Retinal pigment epithelial cell (primary cell): Measurements from ENCODE around the gene LRFN2.

Experiments used
- DNase-seq: peaks from one replicate; pipeline ENCODE4 v3.0.0-alpha.2; 2010; ENCODE audit warnings: low read depth
- H3K4me3 ChIP-seq: 2 replicates; pipeline ENCODE4 v1.5.1; 2011; ENCODE audit warnings: mild to moderate bottlenecking, low read length, control low read depth, moderate library complexity
- CTCF ChIP-seq: conservative IDR thresholded peaks from 2 replicates; pipeline ENCODE4 v1.5.1; 2011; ENCODE audit warnings: low read depth, low read length, control low read depth, inconsistent platforms

LRFN2 gene

DNA sequence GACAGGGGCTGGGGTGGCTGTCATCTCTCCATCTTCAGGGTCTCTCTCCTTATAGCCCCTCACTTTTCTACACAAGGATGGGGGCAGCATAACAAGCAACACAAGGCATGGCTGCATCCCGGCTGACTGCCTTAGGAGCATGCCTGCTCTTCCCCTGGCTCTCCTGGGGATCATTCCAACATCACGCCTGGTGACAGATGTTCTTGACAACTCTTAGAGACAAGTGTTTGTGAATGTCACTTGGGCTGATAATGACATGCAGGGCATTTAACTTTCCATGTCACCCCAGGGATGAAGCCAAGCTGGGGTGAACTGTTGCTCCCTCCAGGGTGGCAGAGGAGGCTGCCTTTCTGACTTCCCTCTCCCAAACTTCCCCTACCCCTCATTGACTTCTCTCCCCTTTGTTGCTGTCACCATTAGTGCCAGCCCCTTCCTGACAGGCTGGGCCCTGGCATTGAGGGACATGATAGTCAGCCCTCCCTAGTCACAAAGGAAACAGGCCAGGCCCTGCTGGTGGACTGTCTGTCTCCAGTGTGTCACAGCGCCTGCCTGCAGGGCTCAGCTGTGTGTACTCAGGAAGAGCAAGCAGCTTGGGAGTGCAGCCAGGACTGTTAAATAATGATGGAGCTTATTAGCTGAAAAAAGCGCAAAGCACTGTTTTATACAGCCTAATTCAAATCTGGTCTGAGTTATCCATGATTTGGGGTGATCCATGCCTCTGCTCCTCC lies 161.8 kb downstream of the LRFN2 start:
- H3K4me3 ChIP-seq: no peak overlapping the region
- TF ChIP-seq CTCF: no peak
- DNase-seq: no peak

GRCh38 chr6:40422046-40422445 lies 165.1 kb downstream of the LRFN2 start:
- no peak for DNase-seq
- TF ChIP-seq CTCF: no peak
- no peak overlapping the region for H3K4me3 ChIP-seq

- H3K4me3 ChIP-seq: no peak overlapping the region
- no peak for DNase-seq
Measured at GRCh38 chr6:40419946-40420728, 167.0 kb downstream of the LRFN2 start.

GRCh38 chr6:40419377-40419776 lies 167.8 kb downstream of the LRFN2 start:
- no peak for TF ChIP-seq CTCF
- no peak overlapping the region for H3K4me3 ChIP-seq
- no peak for DNase-seq

More at GRCh38 chr6:40419946-40420728, 167.0 kb downstream of the LRFN2 start:
- TF ChIP-seq CTCF: no peak

GRCh38 chr6:40417031-40417430 lies 170.1 kb downstream of the LRFN2 start:
- no peak for DNase-seq
- H3K4me3 ChIP-seq: no peak overlapping the region
- TF ChIP-seq CTCF: no peak

- no peak for DNase-seq
- H3K4me3 ChIP-seq: no peak overlapping the region
- TF ChIP-seq CTCF: no peak
Measured at GRCh38 chr6:40414617-40415016, 172.5 kb downstream of the LRFN2 start.

GRCh38 chr6:40413239-40413638 lies 173.9 kb downstream of the LRFN2 start:
- no peak for DNase-seq
- no peak overlapping the region for H3K4me3 ChIP-seq

More at GRCh38 chr6:40413239-40413638, 173.9 kb downstream of the LRFN2 start:
- TF ChIP-seq CTCF: no peak
